HCT116 (cell line): ENCODE data around the gene EIF2B2. TPM values are rescaled to one million over a fixed set of nuclear protein-coding genes. Genes with fewer than 3 reads are reported as not detected.

ENCODE experiments used
- ATAC-seq: fragments of 200-7000 bp; cut with Tn5 transposase; 2 replicates; pipeline ENCODE4 v1.9.1; 2020; ENCODE audit warnings: mild to moderate bottlenecking, moderate library complexity
- BruUV-seq: library from RNA; stranded (reverse); fragments of 400-500 nt; replicated peaks from 2 replicates; lab custom pipeline; 2021; lab: Mats Ljungman, UMichigan
- CTCF ChIA-PET: fragments of 300-600 bp; sonication (Branson Sonifier 250); formaldehyde crosslinking; loops from one replicate; lab custom pipeline; 2021; ENCODE audit warnings: antibody characterized with exemption; lab: Charles Lee
- POLR2A ChIA-PET: fragments of 300-600, 350-600 bp; sonication (Branson Sonifier 250); formaldehyde crosslinking; loops from one replicate; lab custom pipeline; 2021; ENCODE audit warnings: antibody characterized with exemption; lab: Charles Lee
- RAD21 ChIA-PET, 2 experiments: fragments of 300-600 bp; sonication (Branson Sonifier 250); formaldehyde crosslinking; loops; one replicate each; lab custom pipeline; 2023; ENCODE audit warnings: low total read pairs in 2 of 2; ENCODE audit not compliant: uncharacterized antibody in 2 of 2, unreplicated experiment in 2 of 2, low non-redundant PET in 1 of 2; lab: Charles Lee
- DNase-seq: peaks from one replicate; pipeline ENCODE4 v3.0.0-alpha.2; 2010; ENCODE audit warnings: low read depth, low spot score
- H2AFZ ChIP-seq: fragments of 200-600 bp; shearing (Covaris generic), sonication (generic); 2 replicates; pipeline ENCODE4 v1.6.1; 2017; ENCODE audit warnings: low read depth, mixed run types, mixed read lengths, antibody characterized with exemption, low read length; ENCODE audit not compliant: poor library complexity, severe bottlenecking
- H3K27ac ChIP-seq: 2 replicates; pipeline ENCODE4 v1.5.1; 2012; ENCODE audit warnings: low read depth, low read length
- H3K27me3 ChIP-seq: fragments of 200-600 bp; sonication (generic); 2 replicates; pipeline ENCODE4 v1.6.1; 2016; ENCODE audit warnings: mixed run types, low read length, mixed read lengths; ENCODE audit not compliant: insufficient read depth
- H3K36me3 ChIP-seq, 2 experiments: fragments of 200-500 bp in 1 of 2; fragments of 200-600 bp in 1 of 2; sonication (Bioruptor generic) in 1 of 2; sonication (generic) in 1 of 2; 2 replicates each; pipeline versions ENCODE4 v1.5.1 to v1.6.1; 2014 to 2016; ENCODE audit warnings: low read length in 2 of 2, inconsistent platforms in 1 of 2, mixed read lengths in 1 of 2, mixed run types in 1 of 2; ENCODE audit not compliant: insufficient read depth in 2 of 2, control insufficient read depth in 1 of 2
- H3K4me1 ChIP-seq, 2 experiments: fragments of 200-600 bp in 1 of 2; sonication (generic) in 1 of 2; 2 replicates each; pipeline versions ENCODE4 v1.5.1 to v1.6.1; 2012 to 2017; ENCODE audit warnings: low read length in 2 of 2, inconsistent platforms in 1 of 2, mild to moderate bottlenecking in 1 of 2, mixed read lengths in 1 of 2, mixed run types in 1 of 2, moderate library complexity in 1 of 2; ENCODE audit not compliant: insufficient read depth in 2 of 2, control insufficient read depth in 1 of 2
- H3K4me2 ChIP-seq: fragments of 200-600 bp; sonication (generic); 2 replicates; pipeline ENCODE4 v1.6.1; 2017; ENCODE audit warnings: mixed run types, low read length, mixed read lengths
- H3K4me3 ChIP-seq, 2 experiments: fragments of 200-600 bp in 1 of 2; sonication (generic) in 1 of 2; replicated peaks in 1 of 2; 2 replicates each; pipeline ENCODE4 v1.5.1; 2011 to 2016; ENCODE audit warnings: low read length in 2 of 2, control low read depth in 1 of 2, low read depth in 1 of 2, mild to moderate bottlenecking in 1 of 2, mixed read lengths in 1 of 2, mixed run types in 1 of 2
- H3K79me2 ChIP-seq: fragments of 200-600 bp; sonication (generic); 2 replicates; pipeline ENCODE4 v1.6.1; 2017; ENCODE audit warnings: mild to moderate bottlenecking, mixed run types, low read length, moderate library complexity, mixed read lengths; ENCODE audit not compliant: insufficient read depth
- H3K9ac ChIP-seq: fragments of 200-600 bp; sonication (generic); 2 replicates; pipeline ENCODE4 v1.6.1; 2016; ENCODE audit warnings: low read length, mixed read lengths
- H3K9me2 ChIP-seq: fragments of 200-600 bp; sonication (generic), shearing (Covaris generic); 2 replicates; pipeline ENCODE4 v1.6.1; 2017; ENCODE audit warnings: mixed run types, mild to moderate bottlenecking, moderate library complexity; ENCODE audit not compliant: insufficient read depth
- H3K9me3 ChIP-seq, 2 experiments: fragments of 200-500 bp in 1 of 2; fragments of 200-600 bp in 1 of 2; sonication (Bioruptor generic) in 1 of 2; sonication (generic) in 1 of 2; 2 replicates each; pipeline ENCODE4 v1.6.1; 2014 to 2017; ENCODE audit warnings: low read length in 2 of 2, mixed read lengths in 2 of 2, inconsistent platforms in 1 of 2, low read depth in 1 of 2, mild to moderate bottlenecking in 1 of 2, mixed run types in 1 of 2, moderate library complexity in 1 of 2; ENCODE audit not compliant: control insufficient read depth in 1 of 2, insufficient read depth in 1 of 2
- H4K20me1 ChIP-seq: fragments of 200-600 bp; sonication (generic), shearing (Covaris generic); 2 replicates; pipeline ENCODE4 v1.6.1; 2017; ENCODE audit warnings: mixed run types, mild to moderate bottlenecking, moderate library complexity; ENCODE audit not compliant: insufficient read depth
- ATF3 ChIP-seq: IDR thresholded peaks from 2 replicates; pipeline ENCODE4 v1.6.1; 2012
- CEBPB ChIP-seq: IDR thresholded peaks from 2 replicates; pipeline ENCODE4 v1.6.1; 2012; ENCODE audit warnings: low read depth
- EGR1 ChIP-seq: IDR thresholded peaks from 2 replicates; pipeline ENCODE4 v1.6.1; 2012; ENCODE audit warnings: low read depth
- ELF1 ChIP-seq: IDR thresholded peaks from 2 replicates; pipeline ENCODE4 v1.6.1; 2012; ENCODE audit warnings: low read depth, borderline replicate concordance
- FOSL1 ChIP-seq: IDR thresholded peaks from 2 replicates; pipeline ENCODE4 v1.6.1; 2012; ENCODE audit warnings: low read depth
- POLR2A ChIP-seq: IDR thresholded peaks from 2 replicates; pipeline ENCODE4 v1.7.0; 2011; ENCODE audit warnings: borderline replicate concordance; ENCODE audit not compliant: insufficient read depth, insufficient read length; ENCODE audit errors: extremely low read depth
- POLR2AphosphoS5 ChIP-seq: IDR thresholded peaks from 2 replicates; pipeline ENCODE4 v1.6.1; 2011; ENCODE audit warnings: mild to moderate bottlenecking, low read depth, low read length, moderate library complexity
- RAD21 ChIP-seq: IDR thresholded peaks from 2 replicates; pipeline ENCODE4 v1.6.1; 2012; ENCODE audit warnings: low read depth, mild to moderate bottlenecking
- SIN3A ChIP-seq: IDR thresholded peaks from 2 replicates; pipeline ENCODE4 v1.6.1; 2012; ENCODE audit warnings: low read depth
- SRF ChIP-seq: IDR thresholded peaks from 2 replicates; pipeline ENCODE4 v1.6.1; 2012; ENCODE audit warnings: low read depth
- YY1 ChIP-seq: IDR thresholded peaks from 2 replicates; pipeline ENCODE4 v1.6.1; 2011; ENCODE audit warnings: low read length, low read depth, moderate library complexity, mild to moderate bottlenecking; ENCODE audit not compliant: insufficient replicate concordance; ENCODE audit errors: extremely low read depth
- ZBTB33 ChIP-seq: IDR thresholded peaks from 2 replicates; pipeline ENCODE4 v1.6.1; 2011; ENCODE audit warnings: mild to moderate bottlenecking, low read length, moderate library complexity; ENCODE audit not compliant: insufficient replicate concordance; ENCODE audit errors: extremely low read depth
- ZFX ChIP-seq: fragments of 450-650 bp; IDR thresholded peaks from 2 replicates; pipeline ENCODE4 v1.6.1; 2017
- ZNF274 ChIP-seq: fragments of 200-500 bp; sonication (Bioruptor generic); IDR thresholded peaks from 2 replicates; pipeline ENCODE4 v1.6.1; 2014; ENCODE audit warnings: mild to moderate bottlenecking, low read depth, low read length, inconsistent platforms
- intact Hi-C: fragments of 100-400 bp; cut with micrococcal nuclease; formaldehyde crosslinking; loops from 2 replicates; pipeline ENCODE4 v1.10.0; 2022
- total RNA-seq: library from RNA; stranded (reverse); gene quantifications from one replicate; pipeline ENCODE4 v1.2.1, GENCODE V29; 2021; ENCODE audit not compliant: unreplicated experiment
- TF ChIP-seq, protein P1 (sequence below), 3 experiments: fragments of 200-600 bp in 1 of 3; sonication (generic) in 1 of 3; IDR thresholded peaks in 2 of 3; conservative IDR thresholded peaks in 1 of 3; 2 replicates each; pipeline ENCODE4 v1.5.1; 2012 to 2017; ENCODE audit warnings: low read depth in 2 of 3, low read length in 2 of 3, antibody characterized with exemption in 1 of 3, borderline replicate concordance in 1 of 3, control low read depth in 1 of 3, mild to moderate bottlenecking in 1 of 3, mixed read lengths in 1 of 3, mixed run types in 1 of 3, moderate library complexity in 1 of 3; ENCODE audit not compliant: insufficient read depth in 1 of 3
- TF ChIP-seq, protein P2 (sequence below): IDR thresholded peaks from 2 replicates; pipeline ENCODE4 v1.6.1; 2012; ENCODE audit warnings: low read depth

EIF2B2 gene
- total RNA-seq, 1 experiment from 2014 or later: 54.8 TPM

DNA sequence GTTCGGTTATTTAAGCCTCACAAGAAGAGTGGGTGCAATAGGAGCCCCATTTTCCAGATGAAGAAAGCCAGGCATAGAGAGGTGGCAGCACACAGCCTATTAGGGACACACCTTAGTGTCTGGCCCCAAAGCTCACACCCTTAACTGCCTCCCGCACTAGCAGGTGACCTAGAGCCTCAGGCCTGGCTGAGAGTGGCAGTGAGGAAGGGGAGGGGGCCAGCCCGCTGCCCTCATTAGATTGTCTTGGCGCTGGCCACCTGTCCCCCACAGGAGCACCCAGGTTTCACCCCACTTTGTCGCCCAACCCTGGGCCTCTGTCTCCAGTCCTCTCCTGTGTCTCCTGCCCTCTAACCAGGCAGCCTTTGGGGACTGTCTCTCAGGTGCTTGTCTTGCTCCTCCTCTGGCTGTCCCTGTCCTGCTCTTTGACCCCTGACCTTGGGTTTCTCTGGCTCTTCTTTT is 28.8 kb upstream of the EIF2B2 start:
- no TSS peak for BruUV-seq
- no peak overlapping the region for H2AFZ ChIP-seq
- no peaks in the 10 kb centered on the region for H3K9me2 ChIP-seq
- ChIA-PET CTCF (no interaction called here), POLR2A (no interaction called here), RAD21 (no interaction called here)
- H3K27ac ChIP-seq: no peak overlapping the region
- no peaks in the 10 kb centered on the region for H3K36me3 ChIP-seq
- intact Hi-C loops: no loop called here
- TF ChIP-seq SRF: no peak
- no peak for TF ChIP-seq EGR1
- TF ChIP-seq, protein P1, sequence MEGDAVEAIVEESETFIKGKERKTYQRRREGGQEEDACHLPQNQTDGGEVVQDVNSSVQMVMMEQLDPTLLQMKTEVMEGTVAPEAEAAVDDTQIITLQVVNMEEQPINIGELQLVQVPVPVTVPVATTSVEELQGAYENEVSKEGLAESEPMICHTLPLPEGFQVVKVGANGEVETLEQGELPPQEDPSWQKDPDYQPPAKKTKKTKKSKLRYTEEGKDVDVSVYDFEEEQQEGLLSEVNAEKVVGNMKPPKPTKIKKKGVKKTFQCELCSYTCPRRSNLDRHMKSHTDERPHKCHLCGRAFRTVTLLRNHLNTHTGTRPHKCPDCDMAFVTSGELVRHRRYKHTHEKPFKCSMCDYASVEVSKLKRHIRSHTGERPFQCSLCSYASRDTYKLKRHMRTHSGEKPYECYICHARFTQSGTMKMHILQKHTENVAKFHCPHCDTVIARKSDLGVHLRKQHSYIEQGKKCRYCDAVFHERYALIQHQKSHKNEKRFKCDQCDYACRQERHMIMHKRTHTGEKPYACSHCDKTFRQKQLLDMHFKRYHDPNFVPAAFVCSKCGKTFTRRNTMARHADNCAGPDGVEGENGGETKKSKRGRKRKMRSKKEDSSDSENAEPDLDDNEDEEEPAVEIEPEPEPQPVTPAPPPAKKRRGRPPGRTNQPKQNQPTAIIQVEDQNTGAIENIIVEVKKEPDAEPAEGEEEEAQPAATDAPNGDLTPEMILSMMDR (IDR thresholded peaks at IDR 0.05 in 2 of 3, conservative IDR thresholded peaks at IDR 0.05 in 1 of 3; ENCODE audit: borderline replicate concordance in 1 of 3, insufficient read depth in 1 of 3, low read depth in 2 of 3, low read length in 2 of 3): no peak
- TF ChIP-seq CEBPB: no peak
- no peak for TF ChIP-seq RAD21
- TF ChIP-seq POLR2A: no peak
- no peak for TF ChIP-seq YY1
- TF ChIP-seq FOSL1: no peak
- TF ChIP-seq POLR2AphosphoS5: no peak
- no peak for TF ChIP-seq ZBTB33
- TF ChIP-seq ELF1: no peak
- TF ChIP-seq, protein P2, sequence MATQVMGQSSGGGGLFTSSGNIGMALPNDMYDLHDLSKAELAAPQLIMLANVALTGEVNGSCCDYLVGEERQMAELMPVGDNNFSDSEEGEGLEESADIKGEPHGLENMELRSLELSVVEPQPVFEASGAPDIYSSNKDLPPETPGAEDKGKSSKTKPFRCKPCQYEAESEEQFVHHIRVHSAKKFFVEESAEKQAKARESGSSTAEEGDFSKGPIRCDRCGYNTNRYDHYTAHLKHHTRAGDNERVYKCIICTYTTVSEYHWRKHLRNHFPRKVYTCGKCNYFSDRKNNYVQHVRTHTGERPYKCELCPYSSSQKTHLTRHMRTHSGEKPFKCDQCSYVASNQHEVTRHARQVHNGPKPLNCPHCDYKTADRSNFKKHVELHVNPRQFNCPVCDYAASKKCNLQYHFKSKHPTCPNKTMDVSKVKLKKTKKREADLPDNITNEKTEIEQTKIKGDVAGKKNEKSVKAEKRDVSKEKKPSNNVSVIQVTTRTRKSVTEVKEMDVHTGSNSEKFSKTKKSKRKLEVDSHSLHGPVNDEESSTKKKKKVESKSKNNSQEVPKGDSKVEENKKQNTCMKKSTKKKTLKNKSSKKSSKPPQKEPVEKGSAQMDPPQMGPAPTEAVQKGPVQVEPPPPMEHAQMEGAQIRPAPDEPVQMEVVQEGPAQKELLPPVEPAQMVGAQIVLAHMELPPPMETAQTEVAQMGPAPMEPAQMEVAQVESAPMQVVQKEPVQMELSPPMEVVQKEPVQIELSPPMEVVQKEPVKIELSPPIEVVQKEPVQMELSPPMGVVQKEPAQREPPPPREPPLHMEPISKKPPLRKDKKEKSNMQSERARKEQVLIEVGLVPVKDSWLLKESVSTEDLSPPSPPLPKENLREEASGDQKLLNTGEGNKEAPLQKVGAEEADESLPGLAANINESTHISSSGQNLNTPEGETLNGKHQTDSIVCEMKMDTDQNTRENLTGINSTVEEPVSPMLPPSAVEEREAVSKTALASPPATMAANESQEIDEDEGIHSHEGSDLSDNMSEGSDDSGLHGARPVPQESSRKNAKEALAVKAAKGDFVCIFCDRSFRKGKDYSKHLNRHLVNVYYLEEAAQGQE: no peak
- no peak for TF ChIP-seq ZNF274
- no peak for TF ChIP-seq ATF3
- TF ChIP-seq ZFX: no peak
- no peak for TF ChIP-seq SIN3A
- no peaks in the 10 kb centered on the region for H3K79me2 ChIP-seq
- DNase-seq: no peak
- H3K9me3 ChIP-seq: no peaks in the 10 kb centered on the region
- no peak overlapping the region for H3K4me3 ChIP-seq
- H3K27me3 ChIP-seq: no peaks in the 10 kb centered on the region
- H4K20me1 ChIP-seq: no peaks in the 10 kb centered on the region
- H3K4me1 ChIP-seq: no peaks in the 10 kb centered on the region
- no peak overlapping the region for H3K9ac ChIP-seq
- H3K4me2 ChIP-seq: no peak overlapping the region
- no peak for ATAC-seq
